A673 (cell line): ENCODE measurements around the gene CTAGE8. TPM values are rescaled to one million over a fixed set of nuclear protein-coding genes. Genes with fewer than 3 reads are reported as not detected.
"Not testable (repeated sequence)": the region's sequence is repeated elsewhere in the genome, so short reads cannot be mapped to it uniquely, and the experiment has no call there.

ENCODE experiments used
- BruUV-seq: library from RNA; stranded (reverse); fragments of 400-500 nt; replicated peaks from 2 replicates; lab custom pipeline; 2021; lab: Mats Ljungman, UMichigan
- CTCF ChIA-PET: fragments of 300-600 bp; sonication (Branson Sonifier 250); formaldehyde crosslinking; loops from one replicate; lab custom pipeline; 2022; ENCODE audit warnings: antibody characterized with exemption; lab: Charles Lee
- POLR2A ChIA-PET: fragments of 300-600 bp; sonication (Branson Sonifier 250); formaldehyde crosslinking; loops from one replicate; lab custom pipeline; 2022; ENCODE audit warnings: antibody characterized with exemption; ENCODE audit not compliant: low non-redundant PET; lab: Charles Lee
- DNase-seq: peaks from one replicate; pipeline ENCODE4 v3.0.0-alpha.2; 2015; ENCODE audit warnings: low spot score
- H3K27ac ChIP-seq: fragments of 200-600 bp; sonication (generic); 2 replicates; pipeline ENCODE4 v1.5.1; 2016; ENCODE audit warnings: mixed run types, low read depth, mild to moderate bottlenecking, mixed read lengths, antibody characterized with exemption, low read length; ENCODE audit not compliant: poor library complexity, severe bottlenecking
- H3K27me3 ChIP-seq: fragments of 200-600 bp; sonication (generic); replicated peaks from 2 replicates; pipeline ENCODE4 v1.6.1; 2017; ENCODE audit warnings: mixed run types, low read depth, mild to moderate bottlenecking, mixed read lengths, antibody characterized with exemption, low read length; ENCODE audit not compliant: insufficient read depth, poor library complexity
- H3K36me3 ChIP-seq: fragments of 200-600 bp; sonication (generic); 2 replicates; pipeline ENCODE4 v1.6.1; 2016; ENCODE audit warnings: mixed run types, mild to moderate bottlenecking, mixed read lengths, antibody characterized with exemption, low read length; ENCODE audit not compliant: insufficient read depth, poor library complexity, severe bottlenecking
- H3K4me1 ChIP-seq: fragments of 200-600 bp; sonication (generic); 2 replicates; pipeline ENCODE4 v1.6.1; 2017; ENCODE audit warnings: mixed run types, mild to moderate bottlenecking, mixed read lengths, antibody characterized with exemption, low read length; ENCODE audit not compliant: insufficient read depth, poor library complexity, severe bottlenecking
- H3K4me3 ChIP-seq: fragments of 200-600 bp; sonication (generic); 2 replicates; pipeline ENCODE4 v1.5.1; 2016; ENCODE audit warnings: low read depth, mixed run types, mild to moderate bottlenecking, mixed read lengths, low read length; ENCODE audit not compliant: poor library complexity, severe bottlenecking
- H3K9me3 ChIP-seq: fragments of 200-600 bp; sonication (generic); 2 replicates; pipeline ENCODE4 v1.6.1; 2016; ENCODE audit warnings: mixed run types, low read depth, mild to moderate bottlenecking, mixed read lengths, antibody characterized with exemption, low read length; ENCODE audit not compliant: poor library complexity, severe bottlenecking
- intact Hi-C: fragments of 100-400 bp; cut with micrococcal nuclease; formaldehyde crosslinking; loops from one replicate; pipeline ENCODE4 v1.10.0; 2022; ENCODE audit not compliant: unreplicated experiment
- total RNA-seq: library from RNA; stranded (reverse); gene quantifications from 2 replicates; pipeline ENCODE4 v1.2.3, GENCODE V29; 2021

Gene CTAGE8
- total RNA-seq, 1 experiment from 2014 or later: 2.1 TPM

GRCh38 chr7:144281981-144282380 is 12.9 kb upstream of the CTAGE8 start:
- H3K9me3 ChIP-seq, H3K27ac ChIP-seq, H3K4me3 ChIP-seq, H3K4me1 ChIP-seq, H3K27me3 ChIP-seq, DNase-seq, CTCF ChIA-PET, POLR2A ChIA-PET, H3K36me3 ChIP-seq, BruUV-seq, intact Hi-C loops: not testable (repeated sequence)

GRCh38 chr7:144280010-144280409 is 10.9 kb upstream of the CTAGE8 start:
- H3K27ac ChIP-seq, H3K27me3 ChIP-seq, H3K36me3 ChIP-seq, intact Hi-C loops, CTCF ChIA-PET, POLR2A ChIA-PET, H3K4me1 ChIP-seq, H3K9me3 ChIP-seq, BruUV-seq, H3K4me3 ChIP-seq, DNase-seq: not testable (repeated sequence)

GRCh38 chr7:144275281-144275680 is 6.2 kb upstream of the CTAGE8 start:
- BruUV-seq, H3K4me1 ChIP-seq, POLR2A ChIA-PET, DNase-seq, H3K27me3 ChIP-seq, H3K4me3 ChIP-seq, H3K9me3 ChIP-seq, intact Hi-C loops, H3K36me3 ChIP-seq, CTCF ChIA-PET, H3K27ac ChIP-seq: not testable (repeated sequence)

GRCh38 chr7:144264692-144265091 is 4.4 kb downstream of the CTAGE8 start, which contains the start of gene OR2A7:
OR2A7 (minus strand) TSS chr7:144264792; CDS start chr7:144259628, 5,164 bp downstream.
- intact Hi-C loops, H3K4me1 ChIP-seq, DNase-seq, H3K9me3 ChIP-seq, H3K36me3 ChIP-seq, BruUV-seq, CTCF ChIA-PET, H3K27me3 ChIP-seq, H3K27ac ChIP-seq, H3K4me3 ChIP-seq, POLR2A ChIA-PET: not testable (repeated sequence)

- H3K9me3 ChIP-seq, intact Hi-C loops, H3K27ac ChIP-seq, H3K4me3 ChIP-seq, DNase-seq, H3K4me1 ChIP-seq, H3K27me3 ChIP-seq, POLR2A ChIA-PET, BruUV-seq, H3K36me3 ChIP-seq, CTCF ChIA-PET: not testable (repeated sequence)
Observed at GRCh38 chr7:144262128-144262527, 7.0 kb downstream of the CTAGE8 start.

- H3K27me3 ChIP-seq, BruUV-seq, H3K4me3 ChIP-seq, intact Hi-C loops, POLR2A ChIA-PET, DNase-seq, H3K27ac ChIP-seq, CTCF ChIA-PET, H3K36me3 ChIP-seq, H3K9me3 ChIP-seq: not testable (repeated sequence)
- peaks cover 17% of the 10 kb centered on the region for H3K4me1 ChIP-seq
Observed at GRCh38 chr7:144259067-144259466, 10.0 kb downstream of the CTAGE8 start.
